ENCODE data around the gene ARID1B.

ARID1B gene

GRCh38 chr6:156976216-156977127 is 199.3 kb downstream of the ARID1B start:
- H3K27ac ChIP-seq: no peak overlapping the region
- H3K4me3 ChIP-seq (ENCODE audit: low read depth, low read length): peak overlapping the region; percentile 3
- H3K27me3 ChIP-seq (replicated peaks): no peaks in the 10 kb centered on the region
- in situ Hi-C loops (cut with HindIII; ENCODE audit: low pct_ligation_motif_present, low sequenced_read_pairs): no loop called here
- TF ChIP-seq CTCF (IDR thresholded peaks at IDR 0.05; ENCODE audit: low read depth, low read length, missing control alignments): no peak
- no peaks in the 10 kb centered on the region for H3K36me3 ChIP-seq (replicated peaks)
- DNase-seq: no peak

DNA sequence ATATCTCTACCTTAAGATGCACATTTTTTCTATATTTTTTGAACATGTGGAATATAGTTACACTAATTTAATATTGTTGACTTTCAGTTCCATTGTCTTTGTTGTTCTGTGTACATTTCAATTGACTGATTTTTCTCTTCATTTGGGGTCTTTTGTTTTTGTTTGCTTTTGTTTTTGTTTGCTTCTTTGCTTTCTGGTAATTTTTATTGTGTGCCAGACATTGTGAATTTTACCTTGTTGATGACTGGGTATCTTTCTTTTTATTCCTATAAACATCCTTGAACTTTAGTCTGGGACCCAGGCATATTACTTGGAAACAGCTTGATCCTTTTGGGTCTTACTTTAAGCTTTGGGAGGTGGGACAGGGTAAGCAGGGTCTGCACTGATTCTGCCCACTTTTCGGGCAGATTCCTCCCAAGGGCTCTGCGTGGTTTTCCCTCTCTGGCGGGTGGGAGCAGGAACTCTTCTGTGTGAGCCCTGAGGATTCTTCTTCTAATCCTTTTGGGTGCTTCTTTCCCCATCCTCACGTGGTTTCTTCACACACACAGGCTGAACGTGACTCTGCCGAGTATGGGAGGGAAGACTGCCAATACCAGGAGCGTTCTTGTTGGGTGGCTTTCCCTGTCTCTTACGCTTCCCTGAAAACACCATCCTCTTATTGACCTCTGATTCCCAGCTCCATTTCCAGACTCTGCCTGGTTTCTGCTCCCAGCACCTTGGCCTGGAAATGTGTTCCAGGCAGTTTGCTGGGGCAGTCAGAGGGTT is 200.5 kb downstream of the ARID1B start:
- in situ Hi-C loops (cut with HindIII; ENCODE audit: low pct_ligation_motif_present, low sequenced_read_pairs): no loop called here
- Histone ChIP-seq H3K4me3 (ENCODE audit: low read depth, low read length) (no peak overlapping the region), H3K27ac (no peak overlapping the region), H3K27me3 (replicated peaks) (no peaks in the 10 kb centered on the region), H3K36me3 (replicated peaks) (no peaks in the 10 kb centered on the region)
- no peak for DNase-seq
- TF ChIP-seq CTCF (IDR thresholded peaks at IDR 0.05; ENCODE audit: low read depth, low read length, missing control alignments): no peak

DNA sequence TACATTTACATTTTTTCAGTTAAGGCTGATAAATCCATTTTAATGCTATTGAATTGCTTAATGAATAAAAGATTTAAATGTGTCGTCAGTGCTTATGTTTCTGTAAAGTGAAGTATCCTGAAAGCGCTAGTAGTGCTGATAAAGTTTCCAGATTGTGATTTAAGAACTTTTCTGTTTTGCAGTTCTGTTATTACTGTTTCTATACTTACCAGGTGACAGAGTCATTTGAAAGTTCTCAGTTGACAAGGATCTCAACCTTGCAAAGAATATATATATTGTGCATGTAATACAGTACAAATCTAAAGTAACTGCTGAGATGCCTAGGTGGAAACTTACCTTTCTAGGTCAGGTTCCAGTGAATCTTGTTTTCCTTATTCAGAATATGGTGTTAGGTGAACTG is 201.8 kb downstream of the ARID1B start:
- no peak for TF ChIP-seq CTCF (IDR thresholded peaks at IDR 0.05; ENCODE audit: low read depth, low read length, missing control alignments)
- Histone ChIP-seq H3K27ac (no peak overlapping the region), H3K27me3 (replicated peaks) (no peaks in the 10 kb centered on the region), H3K36me3 (replicated peaks) (no peaks in the 10 kb centered on the region), H3K4me3 (ENCODE audit: low read depth, low read length) (no peak overlapping the region)
- in situ Hi-C loops (cut with HindIII; ENCODE audit: low pct_ligation_motif_present, low sequenced_read_pairs): no loop called here
- DNase-seq: no peak

DNA sequence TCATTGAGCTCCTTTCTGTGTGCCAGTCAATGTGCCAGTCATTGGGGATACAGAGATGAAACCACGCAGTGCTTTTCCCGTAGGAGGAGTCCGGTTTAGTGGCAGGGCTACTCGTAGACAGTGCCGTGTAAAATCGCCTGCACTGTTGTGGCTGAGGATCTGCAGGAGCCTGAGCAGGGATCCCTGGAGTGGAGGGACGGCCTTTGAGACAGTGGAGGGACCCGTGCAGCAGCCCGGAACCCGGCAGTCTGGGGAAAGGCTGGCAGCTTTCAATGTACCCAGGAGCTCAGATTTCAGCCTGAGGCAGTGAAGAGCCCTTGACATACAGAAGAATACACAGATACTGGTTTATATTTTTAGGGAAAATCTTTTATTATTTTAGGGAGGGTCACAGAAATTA is 203.3 kb downstream of the ARID1B start:
- Histone ChIP-seq H3K27ac (no peak overlapping the region), H3K36me3 (replicated peaks) (no peaks in the 10 kb centered on the region), H3K4me3 (ENCODE audit: low read depth, low read length) (no peak overlapping the region), H3K27me3 (replicated peaks) (no peaks in the 10 kb centered on the region)
- in situ Hi-C loops (cut with HindIII; ENCODE audit: low pct_ligation_motif_present, low sequenced_read_pairs): no loop called here
- no peak for TF ChIP-seq CTCF (IDR thresholded peaks at IDR 0.05; ENCODE audit: low read depth, low read length, missing control alignments)
- no peak for DNase-seq

GRCh38 chr6:156980948-156981347 is 203.8 kb downstream of the ARID1B start:
- no peak overlapping the region for H3K27ac ChIP-seq

More at GRCh38 chr6:156980948-156981347, 203.8 kb downstream of the ARID1B start:
- no peak for TF ChIP-seq CTCF (IDR thresholded peaks at IDR 0.05; ENCODE audit: low read depth, low read length, missing control alignments)
- in situ Hi-C loops (cut with HindIII; ENCODE audit: low pct_ligation_motif_present, low sequenced_read_pairs): no loop called here
- H3K36me3 ChIP-seq (replicated peaks): no peaks in the 10 kb centered on the region
- H3K27me3 ChIP-seq (replicated peaks): no peaks in the 10 kb centered on the region
- H3K4me3 ChIP-seq (ENCODE audit: low read depth, low read length): no peak overlapping the region
- no peak for DNase-seq
